H1 (cell line): ENCODE data around the gene PDE5A.

Source experiments
- CTCF ChIP-seq, 3 experiments: IDR thresholded peaks; 1 replicate in 2 of 3; 2 replicates in 1 of 3; pipeline versions ENCODE4 v1.5.1 to v1.6.1; 2011; ENCODE audit warnings: low read length in 3 of 3, mild to moderate bottlenecking in 3 of 3, inconsistent platforms in 2 of 3, low read depth in 1 of 3, moderate library complexity in 1 of 3; ENCODE audit not compliant: insufficient read depth in 1 of 3; ENCODE audit errors: control extremely low read depth in 1 of 3
- EP300 ChIP-seq, 2 experiments: IDR thresholded peaks; 1 replicate in 1 of 2; 2 replicates in 1 of 2; pipeline ENCODE4 v1.6.1; 2011 to 2012; ENCODE audit warnings: low read depth in 2 of 2, low read length in 2 of 2, mild to moderate bottlenecking in 2 of 2, borderline replicate concordance in 1 of 2, inconsistent platforms in 1 of 2, moderate library complexity in 1 of 2
- GABPA ChIP-seq: IDR thresholded peaks from 2 replicates; pipeline ENCODE4 v1.6.1; 2011; ENCODE audit warnings: mild to moderate bottlenecking, low read length, moderate library complexity, borderline replicate concordance; ENCODE audit not compliant: insufficient read depth
- HDAC2 ChIP-seq, 2 experiments: fragments of 300-600 bp in 1 of 2; sonication (generic) in 1 of 2; IDR thresholded peaks; 2 replicates each; pipeline ENCODE4 v1.6.1; 2011 to 2012; ENCODE audit warnings: low read depth in 2 of 2, low read length in 2 of 2, mild to moderate bottlenecking in 2 of 2, moderate library complexity in 2 of 2, borderline replicate concordance in 1 of 2, inconsistent platforms in 1 of 2
- MAFK ChIP-seq: IDR thresholded peaks from 2 replicates; pipeline ENCODE4 v1.6.1; 2012; ENCODE audit warnings: low read depth, mild to moderate bottlenecking, improper control_type of control experiment, low read length
- POLR2A ChIP-seq, 2 experiments: IDR thresholded peaks; 1 replicate in 1 of 2; 2 replicates in 1 of 2; pipeline ENCODE4 v1.6.1; 2011; ENCODE audit warnings: low read depth in 2 of 2, low read length in 2 of 2, mild to moderate bottlenecking in 2 of 2; ENCODE audit errors: control extremely low read depth in 1 of 2
- POLR2AphosphoS5 ChIP-seq: IDR thresholded peaks from 2 replicates; pipeline ENCODE4 v1.6.1; 2011; ENCODE audit warnings: low read depth, low read length
- SP1 ChIP-seq: IDR thresholded peaks from 2 replicates; pipeline ENCODE4 v1.6.1; 2011; ENCODE audit warnings: low read depth, low read length
- TAF1 ChIP-seq: IDR thresholded peaks from 2 replicates; pipeline ENCODE4 v1.6.1; 2011; ENCODE audit warnings: mild to moderate bottlenecking, low read depth, low read length
- TBP ChIP-seq: IDR thresholded peaks from 2 replicates; pipeline ENCODE4 v1.6.1; 2011; ENCODE audit warnings: low read depth, low read length, improper control_type of control experiment
- ZNF274 ChIP-seq: IDR thresholded peaks from 2 replicates; pipeline ENCODE4 v1.7.0; 2012; ENCODE audit warnings: low read length, borderline replicate concordance; ENCODE audit errors: extremely low read depth
- TF ChIP-seq, protein P1 (sequence below): IDR thresholded peaks from 2 replicates; pipeline ENCODE4 v1.6.1; 2012; ENCODE audit warnings: inconsistent platforms
- TF ChIP-seq, protein P2 (sequence below): IDR thresholded peaks from 2 replicates; pipeline ENCODE4 v1.6.1; 2012; ENCODE audit warnings: low read length, inconsistent platforms

DNA sequence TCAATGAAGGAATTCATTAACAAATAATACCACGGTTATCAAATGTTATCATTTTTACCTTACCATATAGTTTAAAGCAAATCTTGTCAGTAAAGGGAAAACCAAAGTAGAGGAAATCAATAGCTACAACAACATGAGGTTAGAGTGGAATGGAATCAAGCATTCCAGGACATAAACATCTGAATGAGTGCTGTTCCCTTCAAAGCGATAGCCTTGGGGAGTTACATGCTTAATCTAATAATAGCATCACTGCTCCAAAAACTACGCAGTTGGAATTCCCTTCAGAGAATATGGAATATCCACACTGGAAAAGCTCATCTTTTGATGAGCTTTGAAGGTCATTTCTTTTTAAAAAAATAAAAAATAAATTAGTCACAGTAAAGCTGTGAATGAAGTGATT lies 31.2 kb downstream of the PDE5A start:
- TF ChIP-seq EP300 (IDR thresholded peaks at IDR 0.05; ENCODE audit: borderline replicate concordance in 1 of 2, low read depth in 2 of 2, low read length in 2 of 2) (no peak), GABPA (no peak), CTCF (IDR thresholded peaks at IDR 0.05; ENCODE audit: control extremely low read depth in 1 of 3, insufficient read depth in 1 of 3, low read depth in 1 of 3, low read length in 3 of 3) (no peak), TAF1 (no peak), SP1 (no peak), MAFK (no peak), POLR2AphosphoS5 (no peak), TBP (no peak), HDAC2 (IDR thresholded peaks at IDR 0.05; ENCODE audit: borderline replicate concordance in 1 of 2, low read depth in 2 of 2, low read length in 2 of 2) (no peak), ZNF274 (no peak), POLR2A (IDR thresholded peaks at IDR 0.05; ENCODE audit: control extremely low read depth in 1 of 2, low read depth in 2 of 2, low read length in 2 of 2) (no peak)
- TF ChIP-seq, protein P1, sequence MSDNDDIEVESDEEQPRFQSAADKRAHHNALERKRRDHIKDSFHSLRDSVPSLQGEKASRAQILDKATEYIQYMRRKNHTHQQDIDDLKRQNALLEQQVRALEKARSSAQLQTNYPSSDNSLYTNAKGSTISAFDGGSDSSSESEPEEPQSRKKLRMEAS: no peak
- TF ChIP-seq, protein P2, sequence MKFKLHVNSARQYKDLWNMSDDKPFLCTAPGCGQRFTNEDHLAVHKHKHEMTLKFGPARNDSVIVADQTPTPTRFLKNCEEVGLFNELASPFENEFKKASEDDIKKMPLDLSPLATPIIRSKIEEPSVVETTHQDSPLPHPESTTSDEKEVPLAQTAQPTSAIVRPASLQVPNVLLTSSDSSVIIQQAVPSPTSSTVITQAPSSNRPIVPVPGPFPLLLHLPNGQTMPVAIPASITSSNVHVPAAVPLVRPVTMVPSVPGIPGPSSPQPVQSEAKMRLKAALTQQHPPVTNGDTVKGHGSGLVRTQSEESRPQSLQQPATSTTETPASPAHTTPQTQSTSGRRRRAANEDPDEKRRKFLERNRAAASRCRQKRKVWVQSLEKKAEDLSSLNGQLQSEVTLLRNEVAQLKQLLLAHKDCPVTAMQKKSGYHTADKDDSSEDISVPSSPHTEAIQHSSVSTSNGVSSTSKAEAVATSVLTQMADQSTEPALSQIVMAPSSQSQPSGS: no peak
